ENCODE results near the gene BLMH. TPM values are rescaled to one million over a fixed set of nuclear protein-coding genes. Genes with fewer than 3 reads are reported as not detected.

The BLMH gene, protein sequence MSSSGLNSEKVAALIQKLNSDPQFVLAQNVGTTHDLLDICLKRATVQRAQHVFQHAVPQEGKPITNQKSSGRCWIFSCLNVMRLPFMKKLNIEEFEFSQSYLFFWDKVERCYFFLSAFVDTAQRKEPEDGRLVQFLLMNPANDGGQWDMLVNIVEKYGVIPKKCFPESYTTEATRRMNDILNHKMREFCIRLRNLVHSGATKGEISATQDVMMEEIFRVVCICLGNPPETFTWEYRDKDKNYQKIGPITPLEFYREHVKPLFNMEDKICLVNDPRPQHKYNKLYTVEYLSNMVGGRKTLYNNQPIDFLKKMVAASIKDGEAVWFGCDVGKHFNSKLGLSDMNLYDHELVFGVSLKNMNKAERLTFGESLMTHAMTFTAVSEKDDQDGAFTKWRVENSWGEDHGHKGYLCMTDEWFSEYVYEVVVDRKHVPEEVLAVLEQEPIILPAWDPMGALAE
- 32.9 and 48.8 TPM in 2 replicates for total RNA-seq (2014; rRNA removed; shearing (Covaris generic))

DNA sequence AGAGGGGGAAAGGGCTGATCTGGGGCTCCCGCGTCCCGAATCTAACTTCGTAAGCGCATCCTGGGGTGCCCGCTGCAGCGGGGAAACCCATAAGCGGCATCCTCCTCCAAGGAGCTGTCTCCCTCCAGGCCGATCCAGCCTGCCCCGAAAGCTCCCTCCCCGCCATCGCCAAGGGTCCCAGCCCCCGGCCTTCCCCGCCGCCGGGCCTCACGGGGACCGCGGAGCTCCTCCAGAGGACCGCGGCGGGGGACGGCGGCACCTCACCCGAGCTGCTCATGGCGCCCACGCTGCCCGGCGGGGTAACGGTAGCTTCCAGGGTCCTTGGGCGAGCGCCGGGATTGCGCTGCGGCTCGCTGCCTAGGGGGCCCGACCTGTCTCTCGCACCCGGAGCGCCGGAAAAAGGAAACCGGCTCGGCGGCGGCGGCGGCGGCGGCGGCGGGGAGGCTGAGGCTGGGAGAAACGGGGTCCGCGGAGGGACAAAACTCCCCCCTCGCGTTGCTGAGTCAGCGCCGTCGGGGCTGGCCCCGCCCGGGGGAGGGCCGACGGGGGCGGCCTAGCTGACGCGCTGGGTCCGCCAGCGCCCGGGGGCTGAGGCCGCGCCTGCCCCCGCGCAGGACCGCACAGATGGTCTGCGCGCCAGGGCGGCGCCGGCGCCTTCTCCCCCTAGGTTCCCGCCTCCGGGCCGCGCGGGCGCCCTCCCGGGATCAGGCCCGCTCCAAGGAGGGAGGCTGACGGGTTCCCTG, at the start of gene BLMH:
Gene BLMH, minus strand, starts transcription at position 402 of the 743 bp plus-strand sequence. Its CDS starts 125 bp downstream, at position 277.
- DNase-seq (ENCODE audit: low spot score), result peak; percentile 58

DNA sequence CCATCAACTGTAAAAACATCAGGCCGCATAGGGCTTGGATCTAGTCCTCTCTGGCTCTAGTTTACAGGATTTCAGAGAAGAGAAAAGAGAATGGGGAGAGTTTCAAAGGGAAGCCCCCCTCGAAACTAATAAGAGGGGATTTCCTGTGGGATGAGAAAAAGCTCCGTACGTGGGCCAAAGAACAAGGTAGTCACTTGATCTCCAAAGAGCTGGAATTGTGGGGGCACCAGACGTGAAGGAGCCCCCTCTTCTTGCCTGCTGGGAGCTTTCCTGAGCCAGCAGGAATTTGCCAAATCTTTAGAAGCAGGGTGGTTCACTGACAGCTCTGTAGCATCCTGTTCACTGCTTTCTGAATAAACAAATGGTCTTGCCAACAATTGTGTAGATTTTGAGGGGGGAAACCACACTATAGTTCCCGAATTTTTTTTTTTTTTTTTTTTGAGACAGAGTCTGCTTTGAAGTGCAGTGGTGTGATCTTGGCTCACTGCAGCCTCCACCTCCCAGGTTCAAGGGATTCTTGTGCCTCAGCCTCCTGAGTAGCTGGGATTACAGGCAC, 49.1 kb upstream of the BLMH start:
- no peak for DNase-seq (ENCODE audit: low spot score)

DNA sequence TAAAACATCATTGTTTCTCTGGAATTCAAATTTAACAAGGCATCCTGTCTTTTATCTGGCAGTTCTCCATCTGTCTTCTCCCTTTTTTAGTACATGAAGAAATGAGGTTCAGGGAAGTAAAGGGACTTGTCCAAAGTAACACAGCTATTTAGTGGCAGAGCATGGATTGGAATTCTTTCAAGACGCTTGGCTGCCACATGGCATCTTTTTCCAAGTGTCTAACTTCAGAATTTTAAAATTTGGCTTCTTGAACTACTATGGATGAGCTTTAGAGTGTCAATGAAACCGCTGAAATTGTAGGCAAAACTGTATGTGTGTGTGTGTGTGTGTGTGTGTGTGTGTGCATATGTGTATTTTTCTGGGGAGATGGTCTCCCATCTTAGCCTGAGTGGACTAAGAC, 47.3 kb upstream of the BLMH start:
- DNase-seq (ENCODE audit: low spot score), result no peak

DNA sequence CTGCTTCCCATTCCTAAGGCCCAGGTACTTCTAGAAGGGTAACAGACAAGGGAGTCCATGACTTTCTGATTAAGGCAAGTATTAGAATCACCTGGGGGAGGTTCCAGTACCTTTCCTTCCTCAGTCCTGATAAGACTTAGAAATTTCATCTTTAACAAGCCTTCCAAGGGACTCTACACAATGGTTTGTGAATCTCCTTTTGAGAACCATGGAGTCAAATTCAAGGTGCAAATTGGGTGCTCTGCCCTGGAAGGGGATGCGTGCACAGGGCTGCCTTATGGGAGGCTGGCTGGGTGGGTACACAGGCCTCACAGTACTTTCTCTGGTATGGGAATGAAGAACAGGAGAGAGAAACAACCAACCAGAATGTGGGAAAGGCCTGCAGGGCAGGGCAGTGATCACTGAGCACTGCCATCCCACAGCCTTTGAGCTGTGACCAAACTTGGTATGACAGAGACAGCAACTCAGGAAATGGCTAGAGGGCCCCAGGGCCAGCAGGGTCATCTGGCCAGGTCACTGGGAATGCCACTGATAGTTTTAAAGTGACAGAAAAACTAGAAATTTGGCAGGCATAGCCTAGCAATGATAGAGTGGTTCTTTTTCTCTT, 45.8 kb upstream of the BLMH start:
- DNase-seq (ENCODE audit: low spot score), result no peak

DNA sequence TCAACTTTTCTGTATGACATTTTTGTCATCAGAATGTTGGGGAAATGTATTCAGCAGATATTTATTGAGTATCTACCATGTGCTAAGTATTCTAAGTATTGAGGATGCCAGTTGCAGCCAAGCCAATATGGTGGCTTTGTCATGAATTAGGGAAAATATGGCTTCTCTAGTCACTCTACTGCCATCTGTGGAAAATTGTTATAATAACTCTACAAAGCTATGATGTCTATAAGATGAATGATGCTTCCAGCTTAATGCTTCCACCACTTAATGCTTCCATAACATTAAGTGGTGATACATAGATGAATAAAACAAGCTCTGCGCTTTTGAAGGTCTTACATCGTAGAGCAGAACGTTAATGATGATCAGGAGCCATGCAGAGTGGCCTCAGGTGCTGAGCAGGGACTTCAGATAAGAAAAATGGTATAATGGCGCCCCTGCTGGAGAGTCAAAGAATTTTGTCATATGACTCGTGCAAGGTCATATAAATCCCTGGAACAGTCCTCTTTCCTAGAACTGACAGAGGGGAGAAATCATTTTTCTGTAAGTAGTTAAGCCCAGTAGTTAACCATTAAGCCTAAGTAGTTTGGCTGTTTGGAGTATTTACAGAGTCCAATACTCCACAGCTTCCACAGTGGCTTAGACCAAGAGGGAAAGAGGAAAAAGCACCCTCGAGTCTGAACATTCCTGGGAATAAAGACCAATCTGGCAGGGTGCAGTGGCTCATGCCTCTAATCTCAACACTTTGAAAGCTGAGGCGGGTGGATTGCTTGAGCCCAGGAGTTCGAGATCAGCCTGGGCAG, 44.8 kb upstream of the BLMH start:
- DNase-seq (ENCODE audit: low spot score), result peak; percentile 54

DNA sequence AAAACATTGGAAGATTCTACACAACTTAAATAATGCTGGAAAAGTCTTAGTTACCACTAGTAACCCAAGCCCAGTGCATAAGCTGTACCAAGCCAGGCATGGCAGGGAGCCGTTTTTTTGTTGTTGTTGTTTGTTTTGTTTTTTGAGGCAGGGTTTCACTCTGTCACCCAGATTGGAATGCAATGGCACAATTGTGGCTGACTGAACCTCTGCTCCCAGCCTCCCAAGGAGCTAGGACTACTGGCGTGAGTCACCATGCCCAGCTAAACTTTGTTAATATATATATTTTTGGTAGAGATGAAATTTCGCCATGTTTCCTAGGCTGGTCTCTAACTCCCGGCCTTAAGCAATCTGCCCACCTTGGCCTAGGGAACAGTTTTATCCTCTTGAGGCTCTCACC, 42.7 kb upstream of the BLMH start:
- DNase-seq (ENCODE audit: low spot score), result peak; percentile 44

DNA sequence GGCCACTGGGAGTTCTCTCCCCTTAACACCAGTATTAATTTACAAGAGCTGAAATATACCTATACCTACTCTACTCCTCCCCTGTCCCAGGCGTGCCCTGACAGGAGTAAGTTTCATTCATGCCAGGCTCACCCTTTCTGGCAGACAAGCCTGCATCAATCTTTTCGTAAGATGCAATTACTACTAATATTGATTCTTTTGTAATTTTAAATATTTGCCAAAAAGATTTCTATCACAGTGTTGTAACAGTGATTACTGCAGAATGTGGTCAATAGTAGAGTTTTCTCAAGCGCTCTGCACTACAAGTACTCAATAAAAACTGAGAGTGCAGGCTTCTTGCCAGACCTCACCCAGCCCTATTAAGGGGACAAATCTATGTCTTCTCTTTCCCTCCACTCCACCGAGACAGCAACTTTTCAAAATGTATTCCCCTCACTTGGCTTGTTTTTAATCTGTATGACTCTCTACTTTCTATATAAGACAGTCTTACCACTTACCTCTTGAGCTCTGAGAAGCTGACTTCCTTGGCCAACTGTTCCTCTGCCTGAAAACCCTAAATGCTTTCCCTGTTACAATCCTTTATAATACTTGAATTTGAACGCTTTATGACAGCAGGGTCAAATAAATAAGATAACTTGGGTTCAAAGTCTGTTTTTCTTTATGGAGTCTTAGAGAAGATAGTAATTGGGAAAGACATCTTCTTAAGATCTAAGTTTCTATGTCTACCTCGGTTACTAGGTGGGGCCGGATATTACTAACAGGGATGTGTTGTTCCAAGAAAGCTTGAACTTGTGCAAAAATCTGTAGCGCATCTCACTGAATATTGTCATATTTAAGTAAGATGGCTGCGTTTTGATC, 42.0 kb upstream of the BLMH start, which contains the start of gene TMIGD1:
Gene TMIGD1, minus strand, starts transcription at position 555 of the 858 bp plus-strand sequence. CDS start 1,924 bp downstream, outside the sequence.
- no peak for DNase-seq (ENCODE audit: low spot score)

DNA sequence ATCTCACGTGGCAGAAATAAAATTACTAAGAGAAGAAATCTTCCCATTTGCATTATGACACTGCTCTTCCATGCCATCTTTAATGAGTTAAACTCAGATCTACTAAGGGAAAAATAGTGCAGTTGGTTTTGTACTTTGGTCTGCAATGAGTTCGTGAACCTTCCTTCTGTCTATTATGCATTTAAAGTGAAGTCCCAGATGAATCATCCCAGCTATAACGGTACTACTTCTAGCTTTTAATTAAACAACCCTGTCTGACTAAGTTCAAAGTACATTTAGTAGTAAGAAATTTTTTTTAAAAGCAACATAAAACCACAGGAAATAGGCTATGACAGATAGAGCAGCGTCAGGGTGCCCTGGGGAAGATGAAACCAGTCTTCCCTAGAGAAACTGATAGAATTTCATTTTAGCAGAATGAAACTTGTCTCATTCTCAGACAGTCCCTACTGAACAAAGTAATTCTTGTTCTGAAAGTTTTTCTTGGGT, 40.4 kb upstream of the BLMH start:
- DNase-seq (ENCODE audit: low spot score), result peak; percentile 54

DNA sequence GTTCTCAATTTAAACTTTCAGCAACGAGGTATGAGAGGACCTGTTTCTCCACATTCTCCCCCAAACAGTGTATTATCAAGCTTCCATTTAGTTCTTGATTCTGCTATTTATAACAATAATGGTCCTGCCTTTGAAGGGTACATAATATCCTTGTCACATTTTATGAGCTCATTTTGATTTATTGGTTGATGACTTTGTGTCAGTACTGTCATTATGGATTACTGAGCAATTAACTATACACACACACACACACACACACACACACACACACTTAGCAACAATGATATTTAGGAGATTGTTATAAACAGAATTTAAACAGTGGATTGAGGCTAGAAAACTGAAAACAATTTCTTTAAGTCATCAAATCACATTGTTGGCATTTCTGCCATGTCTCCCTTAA, 35.1 kb upstream of the BLMH start:
- DNase-seq (ENCODE audit: low spot score), result no peak

DNA sequence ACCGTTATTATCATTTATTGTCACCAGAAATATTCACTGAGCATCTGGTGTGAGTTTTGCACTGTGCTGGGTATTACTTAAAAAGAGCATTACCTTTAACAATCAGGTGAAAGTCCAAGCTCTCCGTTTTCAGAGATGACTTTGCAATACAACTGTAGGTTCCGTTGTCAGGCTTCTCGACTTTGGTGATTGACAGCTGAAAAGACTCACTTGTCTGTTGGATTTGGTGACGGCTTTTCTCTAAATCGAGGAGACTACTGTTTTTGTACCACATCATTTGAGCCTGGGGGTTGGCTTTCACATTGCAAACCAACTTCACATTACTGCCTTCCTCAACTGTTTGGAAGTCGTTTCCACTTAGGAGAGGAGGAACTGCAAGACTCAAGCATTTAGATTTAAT, 33.0 kb upstream of the BLMH start:
- DNase-seq (ENCODE audit: low spot score), result no peak

DNA sequence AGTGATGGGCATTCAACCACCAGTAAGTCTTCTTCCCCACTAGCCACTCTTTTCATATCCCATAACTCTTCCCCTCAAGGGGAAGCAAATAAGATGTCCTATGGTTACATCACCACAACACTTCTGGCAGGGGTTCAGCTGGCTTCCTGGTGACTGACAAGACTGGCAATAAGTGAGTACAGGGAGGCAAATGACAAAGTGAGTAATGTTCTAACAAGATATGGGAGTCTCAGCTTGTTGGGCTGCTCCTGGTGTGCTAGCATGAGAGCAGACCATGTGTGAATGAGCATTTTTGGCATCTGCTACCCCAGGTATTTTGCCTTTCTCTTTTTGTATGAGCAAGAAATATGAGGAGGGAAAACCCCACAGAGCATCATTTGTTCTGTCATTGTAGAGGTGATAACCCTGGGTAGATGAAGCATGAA, 32.2 kb upstream of the BLMH start:
- peak; percentile 49 for DNase-seq (ENCODE audit: low spot score)

DNA sequence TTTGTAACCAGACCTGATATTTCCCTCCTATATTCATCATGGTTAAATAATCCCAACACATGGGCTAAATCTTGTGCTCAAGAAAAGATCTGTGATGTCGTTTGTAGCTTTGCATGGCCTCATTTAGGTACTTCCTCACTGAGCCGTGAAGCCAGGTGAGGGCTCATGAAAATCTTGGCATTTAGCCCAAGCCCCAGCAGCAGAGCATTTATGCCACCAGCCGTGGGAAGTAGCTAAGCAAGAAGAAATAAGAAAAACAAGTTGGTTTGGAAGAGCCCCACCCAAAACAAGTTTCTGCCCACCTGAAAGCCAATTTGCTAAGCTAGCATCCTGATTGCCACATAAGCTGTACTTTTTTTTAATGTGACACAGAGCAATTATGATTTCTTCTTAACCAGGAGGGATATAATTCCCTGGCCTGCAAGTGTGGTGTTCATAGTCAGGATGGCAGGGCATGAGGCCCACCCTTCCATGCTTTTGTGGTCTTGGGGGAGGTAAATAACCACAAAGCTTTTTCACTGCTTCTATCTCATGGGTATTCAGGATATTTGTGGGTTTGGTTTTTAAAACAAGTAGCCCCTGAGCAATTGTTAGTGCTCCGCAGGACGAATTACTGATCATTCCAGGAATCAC, 31.6 kb upstream of the BLMH start:
- DNase-seq (ENCODE audit: low spot score), result peak; percentile 38

DNA sequence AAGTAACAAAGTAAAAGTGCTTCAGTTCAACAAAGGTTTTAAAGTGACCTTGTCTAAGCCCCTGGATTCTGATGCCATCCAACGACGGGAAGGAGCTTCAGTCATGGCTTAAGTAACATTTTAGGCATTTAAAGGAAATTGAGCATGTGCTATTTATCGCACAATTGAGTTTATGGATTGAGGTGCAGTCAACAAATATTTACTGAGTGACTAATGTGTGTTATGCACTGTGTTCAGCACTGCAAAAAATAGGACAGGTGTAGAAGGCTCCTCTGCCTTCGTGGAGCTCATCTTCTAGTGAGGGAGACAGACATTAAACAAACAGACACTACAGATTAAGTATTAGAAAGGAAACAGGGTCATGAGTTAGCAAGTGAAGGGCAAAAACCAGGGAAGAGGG, 29.6 kb upstream of the BLMH start:
- no peak for DNase-seq (ENCODE audit: low spot score)

DNA sequence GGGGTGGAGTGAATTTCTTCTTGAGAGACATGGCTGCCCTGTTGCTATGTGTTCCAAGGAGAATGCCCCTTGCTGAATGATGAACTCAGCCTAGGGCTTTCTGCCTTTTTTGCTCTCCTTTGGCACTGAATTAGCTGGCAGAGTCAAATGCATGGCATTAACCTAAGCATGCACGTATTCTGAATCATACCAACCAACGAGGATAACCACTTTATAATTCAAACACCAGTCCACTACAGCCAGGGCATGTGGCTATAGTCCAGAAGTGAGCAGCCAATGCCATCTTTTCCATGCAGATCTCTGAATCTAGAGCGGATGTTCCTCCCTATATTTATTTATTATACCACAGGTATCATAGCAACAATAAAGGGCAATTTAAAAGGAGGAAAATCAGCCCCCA, 26.4 kb upstream of the BLMH start:
- DNase-seq (ENCODE audit: low spot score), result peak; percentile 22

DNA sequence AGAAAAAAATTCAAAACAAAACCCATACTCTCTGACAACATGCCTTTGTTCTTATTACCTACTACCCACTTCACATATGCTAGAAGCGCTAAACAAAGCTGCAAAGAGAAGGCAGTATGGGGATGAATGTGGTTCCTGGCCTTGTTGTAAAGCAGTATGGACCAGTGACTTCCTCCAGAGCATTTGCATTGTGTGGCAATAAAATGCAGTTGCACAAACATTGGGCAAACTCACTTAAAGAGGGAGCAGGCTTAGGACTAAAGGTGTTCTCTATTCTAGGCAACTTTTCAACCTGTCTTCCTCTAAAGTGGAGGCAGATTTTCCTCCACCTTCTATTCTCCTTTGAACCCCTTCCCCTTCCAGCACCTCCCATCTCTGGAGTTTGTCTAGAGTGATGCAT, 25.0 kb upstream of the BLMH start:
- no peak for DNase-seq (ENCODE audit: low spot score)

DNA sequence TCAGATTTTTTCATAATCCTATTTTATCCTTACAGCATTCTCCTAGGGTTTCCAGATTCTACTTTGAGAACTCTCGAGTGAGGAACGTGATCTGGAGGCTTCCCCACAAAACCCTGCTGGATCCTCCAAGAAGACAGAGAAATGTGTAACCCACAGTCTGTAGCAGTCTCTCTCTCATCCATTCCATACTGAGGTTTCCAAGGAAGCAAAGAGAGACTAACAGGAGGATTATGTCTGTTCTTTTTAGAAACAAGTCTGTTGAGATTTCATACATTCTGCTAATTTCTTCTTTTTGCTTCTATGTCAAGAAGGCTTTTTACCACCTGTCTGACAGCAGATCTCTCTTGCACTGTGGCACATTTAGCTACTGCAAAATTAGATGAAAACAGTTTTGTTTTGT, 23.4 kb upstream of the BLMH start:
- DNase-seq (ENCODE audit: low spot score), result no peak

DNA sequence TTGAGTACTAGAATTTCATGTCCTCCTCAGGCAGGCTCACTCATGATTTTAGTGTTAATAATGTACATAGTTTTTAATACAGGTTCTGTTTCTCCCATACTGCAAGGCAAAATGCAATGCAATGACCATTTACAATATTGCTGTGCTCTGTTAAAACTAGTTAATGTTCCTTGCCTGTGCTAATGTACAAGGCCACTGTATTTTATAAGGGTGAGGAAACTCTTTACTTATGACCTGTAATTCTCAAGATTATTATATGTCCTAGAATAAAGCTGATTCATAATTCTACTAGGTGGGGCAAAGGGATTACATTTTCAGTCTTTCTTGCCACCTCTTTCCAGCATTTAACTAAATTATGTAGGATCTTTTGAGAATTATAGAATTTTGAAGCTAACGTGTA, 22.7 kb upstream of the BLMH start:
- no peak for DNase-seq (ENCODE audit: low spot score)

DNA sequence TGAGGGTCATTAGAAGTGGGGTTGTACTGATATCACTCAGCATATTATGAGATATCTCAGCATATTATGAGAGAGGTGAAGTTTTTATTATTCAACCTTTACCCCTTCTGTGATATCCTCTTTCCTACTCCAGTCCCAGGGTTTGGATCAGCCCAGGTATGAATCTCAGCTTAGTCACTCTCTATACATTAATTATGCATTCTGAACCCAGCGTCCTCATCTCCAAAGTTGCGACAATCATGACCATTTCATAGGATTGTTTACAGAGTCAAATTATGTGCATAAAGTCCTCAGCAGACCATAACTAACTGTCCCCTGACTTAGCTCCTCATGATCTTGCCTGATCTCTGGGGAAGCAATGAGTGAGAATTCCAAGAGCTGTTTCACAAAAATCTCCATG, 20.5 kb upstream of the BLMH start:
- no peak for DNase-seq (ENCODE audit: low spot score)

DNA sequence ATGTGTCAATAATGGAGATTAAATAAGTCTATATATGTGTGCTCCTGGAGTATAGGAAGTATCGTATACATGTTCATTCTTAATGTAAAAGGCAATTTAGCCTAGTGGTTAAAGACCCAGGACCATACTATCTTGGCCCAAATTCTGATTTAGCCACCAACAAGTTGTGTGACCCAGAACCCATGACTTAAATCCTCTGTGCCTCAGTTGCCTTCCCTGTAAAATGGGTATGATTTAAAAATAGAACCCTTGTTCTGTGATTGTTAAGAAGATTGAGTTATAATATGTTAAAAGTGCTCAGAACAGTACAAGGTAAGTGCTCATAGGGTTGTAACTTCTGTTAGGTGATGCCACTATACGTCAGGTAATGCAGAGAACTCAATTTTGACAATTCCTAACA, 18.8 kb upstream of the BLMH start:
- DNase-seq (ENCODE audit: low spot score), result no peak

DNA sequence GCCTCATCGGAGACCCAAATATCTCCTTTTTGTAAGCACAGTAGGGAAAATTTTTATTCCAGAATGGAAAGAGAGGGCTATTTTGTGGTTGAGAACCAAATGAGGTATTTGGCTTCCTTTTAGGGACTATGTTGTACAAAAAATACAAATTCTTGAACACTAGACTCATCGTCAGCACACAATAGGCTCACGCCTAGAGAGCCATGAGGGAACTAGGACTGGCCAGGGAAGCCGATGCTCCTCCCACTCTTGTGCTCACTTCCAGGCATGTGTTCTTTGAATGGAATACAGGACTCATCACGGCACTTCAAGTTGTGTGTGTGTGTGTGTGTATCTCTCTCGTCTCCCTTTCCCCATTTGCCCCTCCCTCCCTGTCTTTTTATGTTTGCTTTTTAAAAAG, 17.8 kb upstream of the BLMH start:
- no peak for DNase-seq (ENCODE audit: low spot score)

All from H4 (cell line).